Keratinocyte (primary cell): ENCODE data around the gene TMX1. TPM values are rescaled to one million over a fixed set of nuclear protein-coding genes. Genes with fewer than 3 reads are reported as not detected.

Source experiments
- DNase-seq: peaks from one replicate; pipeline ENCODE4 v3.0.0-alpha.2; 2011; ENCODE audit warnings: low read depth, missing footprints, low spot score
- FAIRE-seq: peaks from 2 replicates; lab custom pipeline; 2011; peaks lifted over from hg19 to GRCh38; lab: Jason Lieb, UNC
- H2AFZ ChIP-seq: 2 replicates; pipeline ENCODE4 v1.6.0; 2012; ENCODE audit warnings: low read length, control low read depth, inconsistent platforms; ENCODE audit not compliant: control insufficient read depth
- H3K27ac ChIP-seq: 2 replicates; pipeline ENCODE4 v1.5.1; 2011; ENCODE audit warnings: low read length; ENCODE audit not compliant: control insufficient read depth, insufficient read depth
- H3K27me3 ChIP-seq: 3 replicates; pipeline ENCODE4 v1.6.0; 2011; ENCODE audit warnings: low read length; ENCODE audit not compliant: control insufficient read depth, insufficient read depth; ENCODE audit errors: extremely low read depth
- H3K36me3 ChIP-seq, 2 experiments: 2 replicates in 1 of 2; 3 replicates in 1 of 2; pipeline ENCODE4 v1.5.1; 2011; ENCODE audit warnings: low read length in 2 of 2, mild to moderate bottlenecking in 1 of 2; ENCODE audit not compliant: control insufficient read depth in 2 of 2, insufficient read depth in 2 of 2; ENCODE audit errors: extremely low read depth in 1 of 2
- H3K4me1 ChIP-seq: 3 replicates; pipeline ENCODE4 v1.5.1; 2011; ENCODE audit warnings: low read length; ENCODE audit not compliant: control insufficient read depth, insufficient read depth; ENCODE audit errors: extremely low read depth
- H3K4me2 ChIP-seq: 3 replicates; pipeline ENCODE4 v1.6.0; 2011; ENCODE audit warnings: low read depth, low read length; ENCODE audit not compliant: control insufficient read depth, insufficient read depth; ENCODE audit errors: extremely low read depth
- H3K4me3 ChIP-seq, 3 experiments: fragments of 200-600 bp in 1 of 3; sonication (generic) in 1 of 3; 2 replicates in 2 of 3; 3 replicates in 1 of 3; pipeline ENCODE4 v1.5.1; 2011 to 2016; ENCODE audit warnings: low read length in 3 of 3, mild to moderate bottlenecking in 3 of 3, control low read depth in 2 of 3, inconsistent platforms in 1 of 3, low read depth in 1 of 3, mixed read lengths in 1 of 3, mixed run types in 1 of 3, moderate library complexity in 1 of 3; ENCODE audit not compliant: control insufficient read depth in 2 of 3, insufficient read depth in 2 of 3; ENCODE audit errors: extremely low read depth in 1 of 3
- H3K79me2 ChIP-seq: 2 replicates; pipeline ENCODE4 v1.6.0; 2012; ENCODE audit warnings: low read length; ENCODE audit not compliant: control insufficient read depth, insufficient read depth
- H3K9ac ChIP-seq: 3 replicates; pipeline ENCODE4 v1.6.0; 2011; ENCODE audit warnings: low read length; ENCODE audit not compliant: control insufficient read depth, insufficient read depth; ENCODE audit errors: extremely low read depth
- H3K9me1 ChIP-seq: 3 replicates; pipeline ENCODE4 v1.6.0; 2011; ENCODE audit warnings: low read length; ENCODE audit not compliant: control insufficient read depth, insufficient read depth; ENCODE audit errors: extremely low read depth
- H3K9me3 ChIP-seq: 2 replicates; pipeline ENCODE4 v1.5.1; 2012; ENCODE audit warnings: low read depth, low read length; ENCODE audit not compliant: control insufficient read depth
- H4K20me1 ChIP-seq: 3 replicates; pipeline ENCODE4 v1.6.0; 2011; ENCODE audit warnings: low read length; ENCODE audit not compliant: control insufficient read depth, insufficient read depth; ENCODE audit errors: extremely low read depth
- CTCF ChIP-seq, 3 experiments: IDR thresholded peaks in 1 of 3; conservative IDR thresholded peaks in 1 of 3; optimal IDR thresholded peaks in 1 of 3; 2 replicates in 2 of 3; 3 replicates in 1 of 3; pipeline versions ENCODE3 to v1.5.1; 2011; ENCODE audit warnings: low read length in 3 of 3, mild to moderate bottlenecking in 3 of 3, moderate library complexity in 2 of 3, control low read depth in 1 of 3, inconsistent platforms in 1 of 3; ENCODE audit not compliant: insufficient read depth in 2 of 3; ENCODE audit errors: extremely low read depth in 1 of 3
- EZH2 ChIP-seq: IDR thresholded peaks from one replicate; pipeline ENCODE4 v1.6.1; 2012; ENCODE audit warnings: inconsistent platforms, mild to moderate bottlenecking, low read length, moderate library complexity
- dilution Hi-C: fragments of 300-500 bp; cut with MboI; formaldehyde crosslinking; loops from one replicate; pipeline ENCODE4 v1.7.0; 2020; ENCODE audit warnings: low sequenced_read_pairs; ENCODE audit not compliant: extremely low pct_ligation_motif_present
- polyA plus RNA-seq, 5 experiments: library from polyadenylated mRNA; depleted of rRNA in 3 of 5; stranded (reverse) in 3 of 5; stranded (forward) in 1 of 5; unstranded in 1 of 5; fragments of >200 nt; gene quantifications; 1 replicate in 1 of 5; 2 replicates in 3 of 5; 3 replicates in 1 of 5; pipeline versions ENCODE4 v1.2.1 to v1.2.3, GENCODE V29; 2011 to 2012; ENCODE audit warnings: missing spikeins in 2 of 5, low read depth in 1 of 5, low replicate concordance in 1 of 5

The TMX1 gene
- polyA plus RNA-seq, 1 donor (not counting 4 experiments of a cell fraction or from before 2014, with no cell fraction given): 36.0 TPM

DNA sequence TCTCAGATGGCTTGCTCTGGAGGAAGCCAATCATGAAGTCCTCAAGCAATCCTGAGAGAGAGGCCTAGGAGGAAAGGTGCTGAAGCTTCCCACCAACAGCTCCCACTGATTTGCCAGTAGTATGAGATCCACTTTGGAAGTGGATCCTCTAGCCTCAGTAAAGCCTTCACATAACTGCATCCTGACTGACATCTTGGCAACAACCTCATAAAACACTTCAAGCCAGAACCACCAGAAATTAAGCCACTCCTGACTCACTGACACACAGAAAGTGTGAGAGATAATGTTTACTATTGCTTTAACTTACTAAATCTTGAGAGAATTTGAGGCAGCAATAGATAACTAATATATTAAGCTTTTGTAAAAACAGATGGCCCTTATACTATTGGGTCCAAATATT is 11.7 kb upstream of the TMX1 start:
- H3K27me3 ChIP-seq: no peaks in the 10 kb centered on the region
- no peaks in the 10 kb centered on the region for H3K79me2 ChIP-seq
- TF ChIP-seq CTCF (optimal IDR thresholded peaks at IDR 0.05 in 1 of 3, IDR thresholded peaks at IDR 0.05 in 1 of 3, conservative IDR thresholded peaks at IDR 0.05 in 1 of 3; ENCODE audit: extremely low read depth in 1 of 3, insufficient read depth in 2 of 3, low read length in 3 of 3) (no peak), EZH2 (no peak)
- no peak overlapping the region for H3K4me2 ChIP-seq
- no peaks in the 10 kb centered on the region for H3K36me3 ChIP-seq
- FAIRE-seq (no peak), DNase-seq (no peak)
- no peak overlapping the region for H2AFZ ChIP-seq
- dilution Hi-C loops: no loop called here
- H3K27ac ChIP-seq: no peak overlapping the region
- H4K20me1 ChIP-seq: no peaks in the 10 kb centered on the region
- H3K4me3 ChIP-seq: no peak overlapping the region
- H3K9me1 ChIP-seq: no peaks in the 10 kb centered on the region
- H3K9ac ChIP-seq: no peak overlapping the region
- H3K9me3 ChIP-seq: no peaks in the 10 kb centered on the region
- H3K4me1 ChIP-seq: no peaks in the 10 kb centered on the region

- dilution Hi-C loops: no loop called here
- no peak for TF ChIP-seq EZH2
- TF ChIP-seq CTCF (optimal IDR thresholded peaks at IDR 0.05 in 1 of 3, IDR thresholded peaks at IDR 0.05 in 1 of 3, conservative IDR thresholded peaks at IDR 0.05 in 1 of 3; ENCODE audit: extremely low read depth in 1 of 3, insufficient read depth in 2 of 3, low read length in 3 of 3): no peak
- no peak for FAIRE-seq
Observed at GRCh38 chr14:51228890-51229289, 11.2 kb upstream of the TMX1 start.

More at GRCh38 chr14:51228890-51229289, 11.2 kb upstream of the TMX1 start:
- Histone ChIP-seq H3K9me1 (no peaks in the 10 kb centered on the region), H3K27me3 (no peaks in the 10 kb centered on the region), H3K9me3 (no peaks in the 10 kb centered on the region), H3K79me2 (no peaks in the 10 kb centered on the region), H3K4me2 (no peak overlapping the region), H4K20me1 (no peaks in the 10 kb centered on the region), H3K36me3 (no peaks in the 10 kb centered on the region), H3K4me1 (no peaks in the 10 kb centered on the region), H3K4me3 (no peak overlapping the region), H3K27ac (no peak overlapping the region), H2AFZ (no peak overlapping the region), H3K9ac (no peak overlapping the region)
- DNase-seq: no peak
